ENCODE data around the gene ABI1.
"Not testable (repeated sequence)": the region's sequence is repeated elsewhere in the genome, so short reads cannot be mapped to it uniquely, and the experiment has no call there.

The ABI1 gene

DNA sequence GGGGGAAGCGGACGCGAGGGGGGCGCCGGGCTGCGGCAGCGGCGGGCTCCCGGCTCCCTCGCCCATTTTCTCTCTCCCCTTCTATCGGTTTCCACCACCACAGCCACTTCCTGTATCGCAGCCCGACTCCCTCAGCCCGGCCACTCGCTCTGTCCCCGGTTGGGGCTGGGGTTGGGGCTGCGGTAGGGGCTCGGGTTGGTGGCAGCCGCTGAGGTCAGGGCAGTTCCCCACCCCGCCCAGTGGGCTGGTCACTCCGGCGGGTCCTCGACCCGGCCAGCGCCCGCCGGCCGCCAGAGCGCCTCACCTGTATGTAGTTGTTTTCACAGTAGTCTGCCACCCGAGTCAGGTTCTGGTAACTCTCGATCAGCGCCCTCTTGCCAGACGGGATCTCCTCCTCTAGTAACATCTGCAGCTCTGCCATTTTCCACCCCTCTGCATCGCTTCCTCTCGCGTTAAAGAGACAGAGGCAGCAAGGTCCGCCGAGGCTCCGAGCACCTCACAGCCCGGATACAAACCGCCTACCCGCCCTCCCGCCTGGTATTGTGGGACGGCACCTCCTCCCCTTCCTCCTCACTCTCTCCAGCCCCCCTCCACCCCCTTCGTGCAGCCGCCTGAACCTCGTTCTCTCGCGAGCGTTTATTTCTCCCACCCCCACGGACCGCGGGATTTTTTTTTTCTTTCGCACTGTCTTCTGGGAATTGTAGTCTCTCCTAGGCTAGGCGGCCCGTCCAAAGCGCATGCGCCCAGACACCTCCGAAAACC, at the start of gene ABI1:
TSS of gene ABI1 (minus strand) at position 516 of the 762 bp plus-strand sequence. CDS start at position 421, 95 bp downstream.
- peak; percentile 96 for DNase-seq (ENCODE audit: low spot score)

- DNase-seq (ENCODE audit: low spot score) = no peak
These were observed 49.0 kb upstream of the ABI1 start for GRCh38 chr10:26909753-26910152.

DNA sequence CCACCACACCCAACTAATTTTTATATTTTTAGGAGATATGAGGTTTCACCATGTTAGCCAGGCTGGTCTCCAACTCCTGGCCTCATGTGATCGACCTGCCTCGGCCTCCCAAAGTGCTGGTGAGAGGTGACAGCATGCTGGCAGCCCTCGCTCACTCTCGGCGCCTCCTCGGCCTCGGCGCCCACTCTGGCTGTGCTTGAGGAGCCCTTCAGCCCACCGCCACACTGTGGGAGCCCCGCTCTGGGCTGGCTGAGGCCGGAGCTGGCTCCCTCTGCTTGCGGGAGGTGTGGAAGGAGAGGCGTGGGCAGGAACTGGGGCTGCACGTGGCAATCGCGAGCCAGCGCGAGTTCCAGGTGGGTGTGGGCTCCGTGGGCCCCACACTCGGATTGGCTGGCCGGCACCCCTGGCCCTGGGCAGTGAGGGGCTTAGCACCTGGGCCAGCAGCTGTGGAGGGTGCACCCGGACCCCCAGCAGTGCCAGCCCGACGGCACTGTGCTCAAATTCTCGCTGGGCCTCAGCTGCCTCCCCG, 44.6 kb upstream of the ABI1 start:
- DNase-seq (ENCODE audit: low spot score) = not testable (repeated sequence)

DNA sequence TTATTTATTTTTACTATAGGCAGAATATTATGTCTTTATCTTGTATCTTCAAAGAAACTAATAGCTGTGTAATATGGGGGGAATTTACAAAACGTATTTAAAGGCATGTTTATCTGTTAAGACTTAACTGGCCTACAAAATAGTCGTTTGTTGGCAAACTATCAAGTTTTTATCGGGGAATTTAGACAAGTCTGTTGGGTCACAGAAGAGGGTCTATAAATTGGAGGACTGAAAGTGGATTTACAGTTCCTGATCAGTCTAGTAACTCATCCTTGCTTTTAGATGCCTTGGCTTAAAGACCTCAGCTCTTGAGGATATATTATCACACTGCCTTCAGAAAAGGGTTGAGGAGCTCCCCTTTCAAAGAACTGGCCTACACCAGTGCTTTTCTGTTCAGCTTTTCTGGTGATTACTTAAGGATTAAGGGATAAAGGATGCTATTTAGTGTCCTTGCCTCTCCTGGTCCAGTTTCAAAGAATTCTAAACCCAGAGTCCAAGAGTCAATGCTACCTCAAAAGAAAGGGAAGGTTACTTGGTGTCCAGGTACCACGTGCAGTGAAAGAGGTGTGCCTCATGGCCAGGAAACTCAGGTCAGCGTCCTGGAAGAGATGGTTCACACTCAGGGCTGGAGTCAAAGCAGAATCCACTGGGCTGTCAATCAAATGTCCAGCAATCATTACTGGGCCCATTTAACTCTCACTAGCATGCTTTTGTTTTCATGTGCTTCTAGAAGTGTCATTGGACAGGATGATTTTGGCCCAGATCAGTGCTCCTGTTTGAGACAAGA, 42.9 kb upstream of the ABI1 start:
- DNase-seq (ENCODE audit: low spot score) = no peak

GRCh38 chr10:26892306-26892923, 31.7 kb upstream of the ABI1 start:
- not testable (repeated sequence) for DNase-seq (ENCODE audit: low spot score)

DNA sequence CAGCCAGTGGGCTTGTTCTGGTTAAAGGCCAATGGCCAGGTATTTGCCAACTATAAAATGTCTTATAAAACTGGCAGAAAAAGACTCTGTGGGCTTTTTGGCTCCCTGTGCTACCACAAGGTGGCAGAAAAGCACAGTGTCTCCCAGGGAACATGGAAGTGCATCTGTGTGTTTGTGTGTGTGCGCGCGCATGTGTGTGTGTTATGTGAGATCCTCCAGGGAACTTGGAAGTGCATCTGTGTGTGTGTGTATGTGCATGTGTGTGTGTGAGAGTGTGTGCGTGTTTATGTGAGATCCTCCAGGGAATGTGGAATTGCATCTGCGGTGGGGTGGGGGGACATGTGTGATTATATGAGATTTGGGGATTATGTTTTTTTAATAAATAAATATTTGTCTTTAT, 30.2 kb upstream of the ABI1 start:
- no peak for DNase-seq (ENCODE audit: low spot score)

GRCh38 chr10:26887611-26888215, 27.0 kb upstream of the ABI1 start:
- no peak for DNase-seq (ENCODE audit: low spot score)

- DNase-seq (ENCODE audit: low spot score) = peak; percentile 56
These were observed 21.0 kb upstream of the ABI1 start for GRCh38 chr10:26881600-26882331.

GRCh38 chr10:26879744-26880143, 19.0 kb upstream of the ABI1 start:
- no peak for DNase-seq (ENCODE audit: low spot score)

DNA sequence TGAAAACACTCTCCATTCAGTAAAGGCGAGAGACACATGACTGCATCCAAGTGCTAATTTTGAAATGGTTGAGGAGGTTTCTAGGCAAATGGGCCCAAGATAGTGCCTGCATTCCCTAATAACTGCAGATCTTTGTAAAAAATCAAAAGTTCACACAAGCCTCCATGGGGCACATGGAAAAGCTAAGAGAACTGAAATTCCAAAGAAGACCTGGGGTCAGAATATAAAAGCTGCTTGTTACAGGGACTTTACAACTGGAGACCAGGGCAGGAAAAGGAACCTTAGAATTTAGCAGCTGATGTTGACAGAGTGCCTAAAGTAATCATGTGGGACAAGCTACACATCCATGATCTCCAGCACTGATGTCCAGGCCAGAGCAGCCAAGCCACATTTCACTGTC, 10.0 kb upstream of the ABI1 start:
- no peak for DNase-seq (ENCODE audit: low spot score)

- no peak for DNase-seq (ENCODE audit: low spot score)
These were observed 8.8 kb upstream of the ABI1 start for GRCh38 chr10:26869528-26869927.

DNA sequence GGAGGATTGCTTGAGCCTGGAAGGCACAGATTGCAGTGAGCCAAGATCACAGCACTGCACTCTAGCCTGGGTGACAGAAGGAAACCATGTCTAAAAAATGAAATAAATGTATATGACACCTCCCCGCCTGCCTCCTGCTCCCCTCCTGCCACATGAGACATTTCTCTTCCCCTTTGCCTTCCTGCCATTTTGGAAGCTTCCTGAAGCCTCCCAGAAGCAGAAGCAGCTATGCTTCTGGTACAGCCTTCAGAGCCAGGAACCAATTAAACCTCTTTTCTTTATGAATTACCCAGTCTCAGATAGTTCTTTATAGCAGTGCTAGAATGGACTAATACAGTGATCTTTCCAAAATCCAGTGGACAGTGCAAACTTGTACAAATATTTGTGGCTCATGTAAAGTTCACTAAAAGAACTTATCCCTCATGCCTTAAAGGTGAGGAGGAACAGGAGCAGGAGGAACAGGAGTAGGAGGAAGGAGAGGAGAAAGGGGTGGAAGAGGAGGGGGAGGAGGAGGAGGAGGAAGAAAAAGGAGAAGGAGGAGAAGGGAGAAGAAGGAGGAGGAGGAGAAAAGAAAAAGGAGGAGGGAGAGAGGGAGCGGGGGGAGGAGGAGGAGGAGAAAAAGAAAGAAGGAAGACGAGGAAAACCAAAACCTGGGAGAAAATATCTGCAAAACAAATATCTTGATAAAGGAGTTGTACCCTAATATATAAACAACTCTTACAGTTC, 2.8 kb upstream of the ABI1 start:
- DNase-seq (ENCODE audit: low spot score) = no peak

DNA sequence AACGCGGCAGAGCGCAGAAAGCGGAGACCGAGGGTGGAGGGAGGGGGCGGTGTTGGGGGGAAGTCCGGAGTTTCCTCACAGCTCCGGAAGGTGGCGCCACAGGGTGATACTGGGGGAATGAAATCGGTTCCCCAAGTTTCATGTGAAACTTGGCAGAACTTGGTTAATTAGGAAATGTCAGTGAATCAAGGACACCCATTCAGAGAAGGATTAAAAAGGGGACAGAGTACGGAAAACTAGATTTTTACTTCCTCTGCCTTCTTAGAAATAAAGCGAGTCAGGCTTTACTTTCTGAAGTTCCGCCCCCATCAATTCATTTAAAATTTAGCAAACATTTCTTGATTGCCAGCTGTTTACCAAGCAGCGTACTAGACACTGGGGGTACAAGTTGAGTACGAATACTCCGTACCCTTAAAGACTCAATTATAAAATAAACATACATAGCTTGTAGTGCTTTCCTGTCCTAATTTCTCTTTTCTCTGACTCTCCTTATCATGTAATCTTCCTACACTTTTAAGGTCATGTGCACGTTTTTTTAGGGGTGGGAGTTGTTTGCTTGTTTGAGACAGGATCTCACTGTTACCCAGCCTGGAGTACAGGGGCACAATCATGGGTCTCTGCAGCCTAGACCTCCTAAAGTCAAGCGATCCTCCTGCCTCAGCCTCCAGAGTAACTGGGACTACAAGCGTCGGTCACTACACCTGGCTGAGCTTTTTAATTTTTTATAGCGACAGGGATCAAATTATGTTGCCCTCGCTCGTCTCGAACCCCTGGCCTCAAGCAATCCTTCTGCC, 644 bp upstream of the ABI1 start:
- DNase-seq (ENCODE audit: low spot score) = no peak

DNA sequence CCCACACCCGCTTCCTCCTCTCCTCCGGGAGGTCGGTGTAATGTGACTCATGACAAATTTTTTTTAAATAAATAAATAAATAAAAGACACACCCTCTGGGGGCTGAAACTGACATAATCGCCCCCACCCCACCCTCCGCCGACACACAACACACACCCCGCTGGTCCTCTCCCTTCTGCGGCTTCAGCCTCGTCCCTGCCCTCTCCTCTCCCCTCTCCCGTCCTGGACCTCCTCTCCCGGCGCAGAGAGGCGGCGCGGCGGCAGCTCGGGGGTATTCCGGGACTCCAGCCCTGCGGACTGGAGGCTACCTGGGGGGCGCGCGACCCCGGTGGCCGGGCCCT, 686 bp downstream of the ABI1 start:
- DNase-seq (ENCODE audit: low spot score) = peak; percentile 57

DNA sequence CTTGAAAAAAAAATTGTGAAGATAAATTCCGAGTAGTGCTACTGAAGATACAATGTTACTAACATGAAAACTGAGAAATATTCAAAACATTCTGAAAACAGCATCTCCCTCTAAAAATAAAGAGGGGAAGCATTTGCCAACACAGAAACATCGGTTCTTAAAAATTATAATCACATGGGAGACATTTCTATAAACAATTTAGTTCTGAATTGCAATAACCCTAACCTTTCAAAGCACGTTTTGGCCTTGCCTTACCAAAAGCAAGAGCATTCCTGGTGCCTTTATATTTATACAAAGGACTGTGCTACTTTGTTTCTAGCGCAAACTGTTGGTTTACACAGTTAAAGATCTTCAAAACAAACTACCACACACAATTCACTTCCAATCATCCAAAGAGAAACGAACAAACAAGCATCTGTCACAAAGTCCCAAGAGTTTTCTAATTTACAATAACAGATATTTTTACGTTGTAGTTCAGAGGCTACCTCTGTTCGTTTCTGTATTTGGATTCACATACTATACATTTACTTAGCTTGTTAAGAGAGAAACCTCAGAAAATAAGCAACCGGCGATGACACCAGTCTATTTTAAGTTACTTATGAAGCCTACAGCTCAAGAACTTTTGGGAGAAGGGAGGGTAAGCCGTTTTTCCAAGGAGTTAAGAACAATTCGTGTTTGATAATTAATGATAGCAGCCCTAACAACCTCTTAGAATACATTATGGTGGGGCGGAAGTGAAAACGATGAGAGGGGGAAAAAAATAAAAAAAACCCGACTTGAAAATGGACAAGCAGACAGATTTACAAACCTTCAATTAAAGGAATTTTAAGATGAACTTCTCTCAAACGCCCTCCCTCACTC, 1.3 kb downstream of the ABI1 start:
- no peak for DNase-seq (ENCODE audit: low spot score)

DNA sequence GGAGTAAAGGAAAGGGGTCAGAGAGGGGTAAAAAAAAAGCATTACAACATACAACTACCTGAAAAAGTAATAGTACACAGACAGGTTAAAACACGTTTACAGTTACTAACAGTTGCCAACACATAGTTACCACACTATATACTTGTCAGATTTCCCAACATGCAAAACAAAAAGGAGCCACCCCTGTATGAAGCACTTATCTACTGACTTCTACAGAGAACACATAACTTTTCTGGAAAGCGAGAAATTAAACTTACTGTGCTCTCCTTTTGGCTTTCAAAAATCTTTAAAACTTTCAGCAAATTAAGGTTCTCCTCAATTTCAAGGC, 2.1 kb downstream of the ABI1 start:
- DNase-seq (ENCODE audit: low spot score) = no peak

- DNase-seq (ENCODE audit: low spot score) = no peak
These were observed 2.6 kb downstream of the ABI1 start for GRCh38 chr10:26857991-26858706.

DNA sequence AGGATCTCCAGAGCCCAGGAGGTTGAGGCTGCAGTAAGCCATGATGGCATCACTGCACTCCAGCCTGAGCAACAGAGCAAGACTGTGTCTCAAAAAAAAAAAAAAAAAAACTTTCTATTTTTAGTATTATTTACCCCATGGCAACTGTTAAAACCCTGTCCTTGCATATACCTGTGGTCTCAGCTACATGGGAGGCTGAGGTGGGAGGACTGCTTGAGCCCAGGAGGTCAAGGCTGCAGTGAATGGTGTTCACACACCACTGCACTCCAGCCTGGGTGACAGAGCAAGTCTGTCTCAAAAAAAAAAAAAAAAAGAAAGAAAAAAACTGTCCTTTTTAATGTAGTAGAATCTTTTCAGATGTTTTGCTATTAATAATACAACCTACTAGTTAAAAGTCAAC, 3.2 kb downstream of the ABI1 start:
- not testable (repeated sequence) for DNase-seq (ENCODE audit: low spot score)

DNA sequence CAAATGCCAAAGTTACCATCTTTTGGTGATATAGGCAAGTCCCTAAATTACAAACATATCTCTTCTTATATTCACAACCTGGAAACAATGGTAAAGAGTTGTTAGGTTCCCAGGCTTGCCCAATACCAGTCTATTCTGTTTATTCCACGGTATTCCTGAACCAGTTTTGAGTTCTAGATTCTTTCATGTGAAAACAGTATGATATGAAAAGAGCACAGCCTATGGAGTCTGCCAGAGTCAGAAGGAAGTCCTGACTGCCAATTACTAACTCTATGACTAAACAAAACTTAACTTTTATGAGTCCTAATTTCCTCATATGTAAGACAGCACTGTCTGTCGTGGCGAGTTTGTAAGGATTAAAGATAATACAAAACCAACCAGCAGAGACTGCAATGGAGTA, 5.6 kb downstream of the ABI1 start:
- no peak for DNase-seq (ENCODE audit: low spot score)
